ACC112 (cell line): ENCODE data around the gene COL23A1.

Experiments used
- H2AFZ ChIP-seq: fragments of 200-600 bp; sonication (generic); one replicate; pipeline ENCODE4 v1.6.0; 2017; ENCODE audit warnings: antibody characterized with exemption, low read length; ENCODE audit not compliant: unreplicated experiment
- H3K27ac ChIP-seq: fragments of 200-600 bp; sonication (generic); 2 replicates; pipeline ENCODE4 v1.5.1; 2014; ENCODE audit warnings: low read depth, mild to moderate bottlenecking, antibody characterized with exemption, low read length, moderate library complexity
- H3K27me3 ChIP-seq: fragments of 200-600 bp; sonication (generic); 2 replicates; pipeline ENCODE4 v1.6.1; 2014; ENCODE audit warnings: mild to moderate bottlenecking, antibody characterized with exemption, low read length, moderate library complexity, mixed read lengths; ENCODE audit not compliant: insufficient read depth
- H3K36me3 ChIP-seq: fragments of 200-600 bp; sonication (generic); 2 replicates; pipeline ENCODE4 v1.6.1; 2016; ENCODE audit warnings: mild to moderate bottlenecking, antibody characterized with exemption, low read length, moderate library complexity, mixed read lengths; ENCODE audit not compliant: insufficient read depth
- H3K4me1 ChIP-seq: fragments of 200-600 bp; sonication (generic); one replicate; pipeline ENCODE4 v1.6.1; 2016; ENCODE audit warnings: low read length, mixed read lengths; ENCODE audit not compliant: insufficient read depth, unreplicated experiment, control insufficient read depth
- H3K4me3 ChIP-seq: fragments of 200-600 bp; sonication (generic); 2 replicates; pipeline ENCODE4 v1.5.1; 2014; ENCODE audit warnings: mild to moderate bottlenecking, low read depth, low read length
- H3K79me2 ChIP-seq: fragments of 200-600 bp; sonication (generic); one replicate; pipeline ENCODE4 v1.6.0; 2016; ENCODE audit warnings: low read length; ENCODE audit not compliant: control insufficient read depth, unreplicated experiment, insufficient read depth

The COL23A1 gene

GRCh38 chr5:178427576-178428197 lies 162.5 kb downstream of the COL23A1 start:
- Histone ChIP-seq H3K79me2 (no peaks in the 10 kb centered on the region), H3K27me3 (peaks cover 12% of the 10 kb centered on the region; the same call in 1 of the 2 replicates), H3K4me3 (no peak overlapping the region), H3K27ac (no peak overlapping the region), H3K4me1 (no peaks in the 10 kb centered on the region), H2AFZ (no peak overlapping the region), H3K36me3 (no peaks in the 10 kb centered on the region)

- peaks cover 5% of the 10 kb centered on the region; the same call in 1 of the 2 replicates for H3K27me3 ChIP-seq
- H3K4me1 ChIP-seq: no peaks in the 10 kb centered on the region
- H3K36me3 ChIP-seq: no peaks in the 10 kb centered on the region
- no peaks in the 10 kb centered on the region for H3K79me2 ChIP-seq
- H2AFZ ChIP-seq: no peak overlapping the region
- H3K4me3 ChIP-seq: no peak overlapping the region
- H3K27ac ChIP-seq: no peak overlapping the region
These were observed 163.7 kb downstream of the COL23A1 start for GRCh38 chr5:178426326-178427130.

GRCh38 chr5:178425621-178426068 lies 164.5 kb downstream of the COL23A1 start:
- no peaks in the 10 kb centered on the region for H3K4me1 ChIP-seq

GRCh38 chr5:178424810-178425177 lies 165.4 kb downstream of the COL23A1 start:
- Histone ChIP-seq H3K4me3 (no peak overlapping the region), H3K4me1 (no peaks in the 10 kb centered on the region), H3K79me2 (no peaks in the 10 kb centered on the region), H2AFZ (no peak overlapping the region), H3K36me3 (no peaks in the 10 kb centered on the region), H3K27ac (no peak overlapping the region), H3K27me3 (no peaks in the 10 kb centered on the region)

More at GRCh38 chr5:178425621-178426068, 164.5 kb downstream of the COL23A1 start:
- Histone ChIP-seq H3K4me3 (no peak overlapping the region), H3K36me3 (no peaks in the 10 kb centered on the region), H3K79me2 (no peaks in the 10 kb centered on the region), H3K27ac (no peak overlapping the region), H3K27me3 (no peaks in the 10 kb centered on the region), H2AFZ (no peak overlapping the region)

- no peak overlapping the region for H3K27ac ChIP-seq
- no peak overlapping the region for H3K4me3 ChIP-seq
- no peak overlapping the region for H2AFZ ChIP-seq
- H3K79me2 ChIP-seq: no peaks in the 10 kb centered on the region
- H3K27me3 ChIP-seq: no peaks in the 10 kb centered on the region
- H3K36me3 ChIP-seq: no peaks in the 10 kb centered on the region
- H3K4me1 ChIP-seq: no peaks in the 10 kb centered on the region
These were observed 166.0 kb downstream of the COL23A1 start for GRCh38 chr5:178423901-178424809.

GRCh38 chr5:178423431-178423830 lies 166.8 kb downstream of the COL23A1 start:
- Histone ChIP-seq H3K79me2 (no peaks in the 10 kb centered on the region), H3K27me3 (no peaks in the 10 kb centered on the region), H2AFZ (no peak overlapping the region), H3K36me3 (no peaks in the 10 kb centered on the region), H3K27ac (no peak overlapping the region), H3K4me3 (no peak overlapping the region), H3K4me1 (no peaks in the 10 kb centered on the region)

GRCh38 chr5:178422400-178422775 lies 167.8 kb downstream of the COL23A1 start:
- Histone ChIP-seq H3K27ac (no peak overlapping the region), H3K4me3 (no peak overlapping the region), H3K27me3 (no peaks in the 10 kb centered on the region), H2AFZ (no peak overlapping the region), H3K79me2 (no peaks in the 10 kb centered on the region), H3K4me1 (no peaks in the 10 kb centered on the region), H3K36me3 (no peaks in the 10 kb centered on the region)

- H3K27ac ChIP-seq: no peak overlapping the region
- no peaks in the 10 kb centered on the region for H3K36me3 ChIP-seq
- H3K27me3 ChIP-seq: no peaks in the 10 kb centered on the region
- no peaks in the 10 kb centered on the region for H3K4me1 ChIP-seq
- no peak overlapping the region for H3K4me3 ChIP-seq
- no peak overlapping the region for H2AFZ ChIP-seq
- H3K79me2 ChIP-seq: no peaks in the 10 kb centered on the region
These were observed 168.3 kb downstream of the COL23A1 start for GRCh38 chr5:178421699-178422399.

GRCh38 chr5:178421128-178421527 lies 169.1 kb downstream of the COL23A1 start:
- Histone ChIP-seq H3K4me1 (no peaks in the 10 kb centered on the region), H3K27ac (no peak overlapping the region), H2AFZ (no peak overlapping the region), H3K27me3 (no peaks in the 10 kb centered on the region), H3K36me3 (no peaks in the 10 kb centered on the region), H3K4me3 (no peak overlapping the region), H3K79me2 (no peaks in the 10 kb centered on the region)

GRCh38 chr5:178420354-178420781 lies 169.8 kb downstream of the COL23A1 start:
- no peaks in the 10 kb centered on the region for H3K36me3 ChIP-seq

More at GRCh38 chr5:178420354-178420781, 169.8 kb downstream of the COL23A1 start:
- Histone ChIP-seq H3K4me3 (no peak overlapping the region), H2AFZ (no peak overlapping the region), H3K27me3 (no peaks in the 10 kb centered on the region), H3K27ac (no peak overlapping the region), H3K79me2 (no peaks in the 10 kb centered on the region), H3K4me1 (no peaks in the 10 kb centered on the region)
